GM19395 (cell line): ENCODE data around the gene GPR137B.

Source experiments
- ATAC-seq: cut with Tn5 transposase; IDR thresholded peaks from one replicate; pipeline ENCODE4 v1.9.1; 2021; ENCODE audit warnings: mild to moderate bottlenecking, moderate library complexity; ENCODE audit not compliant: unreplicated experiment

Gene GPR137B, protein sequence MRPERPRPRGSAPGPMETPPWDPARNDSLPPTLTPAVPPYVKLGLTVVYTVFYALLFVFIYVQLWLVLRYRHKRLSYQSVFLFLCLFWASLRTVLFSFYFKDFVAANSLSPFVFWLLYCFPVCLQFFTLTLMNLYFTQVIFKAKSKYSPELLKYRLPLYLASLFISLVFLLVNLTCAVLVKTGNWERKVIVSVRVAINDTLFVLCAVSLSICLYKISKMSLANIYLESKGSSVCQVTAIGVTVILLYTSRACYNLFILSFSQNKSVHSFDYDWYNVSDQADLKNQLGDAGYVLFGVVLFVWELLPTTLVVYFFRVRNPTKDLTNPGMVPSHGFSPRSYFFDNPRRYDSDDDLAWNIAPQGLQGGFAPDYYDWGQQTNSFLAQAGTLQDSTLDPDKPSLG

DNA sequence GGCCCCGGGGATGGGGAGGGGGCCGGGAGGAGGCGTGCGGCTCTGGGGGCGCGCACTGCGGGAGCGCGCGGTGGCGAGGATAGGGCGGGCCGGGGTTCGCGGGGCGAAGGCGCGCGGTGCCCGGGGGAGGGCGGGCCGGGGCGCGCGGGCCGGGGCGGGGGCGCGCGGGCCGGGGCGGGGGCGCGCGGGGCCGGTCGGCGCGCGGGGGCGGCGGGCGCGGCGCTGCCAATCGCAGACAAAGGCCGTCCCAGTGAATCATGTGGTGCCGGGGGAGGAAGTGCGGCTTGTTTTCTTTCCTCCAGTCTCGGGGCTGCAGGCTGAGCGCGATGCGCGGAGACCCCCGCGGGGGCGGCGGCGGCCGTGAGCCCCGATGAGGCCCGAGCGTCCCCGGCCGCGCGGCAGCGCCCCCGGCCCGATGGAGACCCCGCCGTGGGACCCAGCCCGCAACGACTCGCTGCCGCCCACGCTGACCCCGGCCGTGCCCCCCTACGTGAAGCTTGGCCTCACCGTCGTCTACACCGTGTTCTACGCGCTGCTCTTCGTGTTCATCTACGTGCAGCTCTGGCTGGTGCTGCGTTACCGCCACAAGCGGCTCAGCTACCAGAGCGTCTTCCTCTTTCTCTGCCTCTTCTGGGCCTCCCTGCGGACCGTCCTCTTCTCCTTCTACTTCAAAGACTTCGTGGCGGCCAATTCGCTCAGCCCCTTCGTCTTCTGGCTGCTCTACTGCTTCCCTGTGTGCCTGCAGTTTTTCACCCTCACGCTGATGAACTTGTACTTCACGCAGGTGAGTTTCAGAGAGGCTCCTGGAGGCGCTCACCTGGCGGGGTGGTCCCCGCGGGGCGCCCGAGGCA, at the start of gene GPR137B:
TSS of gene GPR137B (plus strand) at position 287 of the 851 bp plus-strand sequence. CDS start at position 371, 84 bp downstream.
- ATAC-seq, result peak; percentile 59

GRCh38 chr1:236092899-236093298, 49.4 kb upstream of the GPR137B start:
- no peak for ATAC-seq

DNA sequence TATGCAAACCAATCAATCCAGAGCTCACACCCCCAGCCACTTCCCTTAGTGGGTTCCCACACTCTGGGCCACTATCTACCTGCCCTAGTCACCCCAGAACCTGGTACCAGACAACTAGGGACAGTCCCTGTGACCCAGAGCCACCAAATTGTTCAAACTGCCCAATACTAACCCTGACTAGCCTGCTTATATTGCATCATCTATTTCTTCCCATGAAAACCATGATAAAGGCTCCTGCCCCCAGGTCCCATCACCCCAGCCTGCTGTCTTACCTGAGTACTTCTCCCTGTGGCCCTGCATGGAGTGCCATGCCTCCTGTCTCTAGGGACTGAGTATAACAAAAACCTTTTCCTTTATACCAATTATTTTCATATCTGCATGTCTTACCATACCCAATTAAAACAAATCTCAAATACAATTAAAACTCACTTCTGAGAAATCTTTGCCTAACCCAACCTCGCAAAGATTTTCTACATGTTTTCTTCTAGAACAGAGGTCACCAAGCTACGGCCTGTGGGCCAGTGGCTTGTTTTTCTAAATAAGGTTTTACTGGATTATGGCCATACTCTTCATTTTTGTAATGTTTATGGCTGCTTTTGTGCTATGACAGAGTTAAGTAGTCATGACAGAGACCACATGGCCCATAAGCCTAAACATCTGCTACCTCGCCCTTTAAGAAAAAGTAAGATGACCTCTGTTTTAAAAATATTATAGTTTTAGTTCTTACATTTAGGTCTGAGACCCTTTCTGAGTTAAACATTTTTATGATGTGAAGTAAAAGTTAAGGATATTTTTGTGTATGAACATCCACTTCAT, 46.4 kb upstream of the GPR137B start:
- ATAC-seq, result no peak

- peak; percentile 98 for ATAC-seq
Observed at GRCh38 chr1:236096660-236097482, 45.5 kb upstream of the GPR137B start.

DNA sequence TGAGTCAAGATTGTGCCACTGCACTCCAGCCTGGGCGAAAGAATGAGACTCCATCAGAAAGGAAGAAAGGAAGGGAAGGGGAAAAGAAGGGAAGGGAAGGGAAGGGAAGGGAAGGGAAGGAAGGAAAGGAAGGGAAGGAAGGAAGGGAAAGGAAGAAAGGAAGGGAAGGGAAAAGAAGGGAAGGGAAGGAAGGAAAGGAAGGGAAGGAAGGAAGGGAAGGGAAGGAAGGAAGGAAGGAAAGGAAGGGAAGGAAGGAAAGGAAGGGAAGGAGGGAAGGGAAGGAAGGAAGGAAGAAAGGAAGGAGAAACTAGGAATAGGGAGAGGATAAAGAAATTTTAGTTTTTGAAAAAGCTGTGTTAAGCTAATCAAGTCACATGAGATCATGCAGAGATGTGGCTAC, 44.1 kb upstream of the GPR137B start:
- no peak for ATAC-seq

GRCh38 chr1:236099355-236099974, 42.9 kb upstream of the GPR137B start:
- ATAC-seq, result no peak

DNA sequence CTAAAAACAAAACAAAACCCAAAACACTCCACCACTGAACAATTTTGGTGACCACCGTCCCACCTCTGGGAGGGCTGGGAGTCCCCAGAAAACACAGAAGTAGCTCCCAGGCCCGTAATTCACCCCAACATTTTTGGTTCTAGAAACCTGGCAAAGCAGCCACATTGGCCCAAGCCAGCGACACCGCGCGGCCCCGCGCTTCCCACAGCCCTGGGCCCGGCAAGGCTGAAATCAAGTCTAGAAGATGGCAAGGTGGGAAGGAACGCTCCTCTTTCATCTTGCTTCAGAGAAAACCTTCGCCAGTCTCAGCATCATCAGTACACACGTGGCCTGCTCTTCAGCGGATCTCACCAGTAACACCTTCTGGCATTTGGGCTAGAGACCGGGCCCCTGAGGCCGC, 41.5 kb upstream of the GPR137B start:
- ATAC-seq, result no peak

DNA sequence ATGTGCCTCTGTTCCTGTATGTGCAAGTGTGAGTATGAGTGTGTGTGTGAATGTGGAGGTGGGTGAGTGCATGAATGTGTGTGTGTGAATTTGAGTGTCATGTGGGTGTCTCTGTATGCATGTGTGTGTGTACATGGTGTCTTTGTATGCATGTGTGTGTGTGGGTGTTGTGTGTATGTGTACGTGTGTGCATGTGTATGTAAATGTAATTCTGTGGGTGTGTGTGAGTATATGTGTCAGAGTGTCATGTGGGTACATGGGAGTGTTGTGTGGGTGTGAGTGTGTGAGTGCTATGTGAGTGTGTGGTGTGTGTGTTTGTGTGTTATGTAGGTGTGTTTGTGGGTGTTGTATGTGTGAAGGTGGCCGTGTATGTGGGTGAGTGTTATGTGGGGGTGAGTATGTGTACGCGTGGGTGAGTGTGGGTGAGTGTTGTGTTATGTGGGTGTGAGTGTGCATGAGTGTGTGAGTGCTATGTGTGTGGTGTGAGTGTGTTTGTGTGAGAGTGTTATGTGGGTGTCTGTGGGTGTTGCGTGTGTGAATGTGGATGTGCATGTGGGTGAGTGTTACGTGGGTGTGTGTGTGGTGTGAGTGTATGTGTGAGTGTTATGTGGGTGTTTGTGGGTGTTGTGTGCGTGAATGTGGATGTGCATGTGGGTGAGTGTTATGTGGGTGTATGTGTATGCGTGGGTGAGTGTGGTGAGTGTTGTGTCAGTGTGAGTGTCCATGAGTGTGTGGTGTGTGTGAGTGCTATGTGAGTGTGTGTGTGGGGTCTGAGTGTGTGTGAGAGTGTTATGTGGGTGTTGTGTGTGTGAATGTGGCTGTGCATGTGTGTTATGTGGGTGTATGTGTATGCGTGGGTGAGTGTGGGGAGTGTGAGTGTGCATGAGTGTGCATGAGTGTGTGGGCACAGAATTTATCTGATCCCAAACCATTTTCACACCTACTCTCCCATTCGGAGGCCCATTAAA, 40.8 kb upstream of the GPR137B start:
- ATAC-seq, result no peak

- ATAC-seq, result no peak
Observed at GRCh38 chr1:236102611-236103010, 39.7 kb upstream of the GPR137B start.

- ATAC-seq, result no peak
Observed at GRCh38 chr1:236103059-236103458, 39.3 kb upstream of the GPR137B start.

GRCh38 chr1:236103646-236104218, 38.6 kb upstream of the GPR137B start:
- no peak for ATAC-seq

GRCh38 chr1:236107121-236107907, 35.0 kb upstream of the GPR137B start:
- no peak for ATAC-seq

DNA sequence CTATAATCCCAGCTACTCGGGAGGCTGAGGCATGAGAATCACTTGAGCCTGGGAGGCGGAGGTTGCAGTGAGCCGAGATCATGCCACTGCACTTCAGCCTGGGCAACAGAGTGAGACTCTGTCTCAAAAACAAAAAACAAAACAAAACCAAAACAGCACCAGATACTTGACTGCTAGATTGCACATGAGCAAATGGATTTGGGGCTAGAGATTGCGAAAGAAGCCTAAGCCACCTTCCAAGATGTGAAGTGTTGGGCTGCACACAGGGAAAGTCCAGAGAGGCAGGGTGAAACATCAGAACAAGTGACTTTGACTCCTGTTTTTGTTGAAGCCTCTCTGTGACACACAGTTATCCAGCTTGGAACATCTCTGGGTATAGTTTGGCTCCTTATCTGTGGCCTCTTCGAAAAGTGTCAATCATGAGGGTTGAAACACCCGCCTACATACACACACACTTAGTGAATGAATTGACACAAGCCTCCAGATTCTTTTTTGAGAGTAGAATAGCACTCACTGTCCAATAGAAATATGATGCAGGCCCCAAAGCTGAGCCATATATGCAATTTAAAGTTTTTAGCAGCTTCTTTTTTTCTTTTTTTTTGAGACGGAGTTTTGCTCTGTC, 34.2 kb upstream of the GPR137B start:
- no peak for ATAC-seq

- no peak for ATAC-seq
Observed at GRCh38 chr1:236110137-236110536, 32.2 kb upstream of the GPR137B start.

- no peak for ATAC-seq
Observed at GRCh38 chr1:236111527-236112331, 30.6 kb upstream of the GPR137B start.

- ATAC-seq, result no peak
Observed at GRCh38 chr1:236112332-236112627, 30.1 kb upstream of the GPR137B start.
